B cell (primary cell): ENCODE results near the gene CR1.
"Not testable (repeated sequence)": the region's sequence is repeated elsewhere in the genome, so short reads cannot be mapped to it uniquely, and the experiment has no call there.

Experiments used
- CTCF ChIP-seq: fragments of 200-600 bp; IDR thresholded peaks from one replicate; pipeline ENCODE4 v1.8.0; 2022; ENCODE audit warnings: antibody characterized with exemption, mild to moderate bottlenecking
- EZH2 ChIP-seq: IDR thresholded peaks from 2 replicates; pipeline ENCODE4 v1.6.1; 2012; ENCODE audit warnings: borderline replicate concordance, low read depth, mild to moderate bottlenecking, moderate library complexity, low read length; ENCODE audit not compliant: insufficient read depth, poor library complexity, severe bottlenecking

GRCh38 chr1:207635569-207636186 lies 139.7 kb downstream of the CR1 start:
- TF ChIP-seq CTCF, EZH2: not testable (repeated sequence)
